ENCODE results near the gene ACAD9.
A peak's percentile ranks its signal among the peaks of the same experiment; 100 is the strongest.
"Not testable (repeated sequence)": the region's sequence is repeated elsewhere in the genome, so short reads cannot be mapped to it uniquely, and the experiment has no call there.

The ACAD9 gene

GRCh38 chr3:128879125-128879969 is at the start of gene ACAD9:
Gene ACAD9 (plus strand): TSS chr3:128879620. CDS start chr3:128879692, 72 bp downstream.
- DNase-seq: peak; percentile 98

GRCh38 chr3:128829925-128830625 is 49.3 kb upstream of the ACAD9 start:
- DNase-seq: not testable (repeated sequence)

DNA sequence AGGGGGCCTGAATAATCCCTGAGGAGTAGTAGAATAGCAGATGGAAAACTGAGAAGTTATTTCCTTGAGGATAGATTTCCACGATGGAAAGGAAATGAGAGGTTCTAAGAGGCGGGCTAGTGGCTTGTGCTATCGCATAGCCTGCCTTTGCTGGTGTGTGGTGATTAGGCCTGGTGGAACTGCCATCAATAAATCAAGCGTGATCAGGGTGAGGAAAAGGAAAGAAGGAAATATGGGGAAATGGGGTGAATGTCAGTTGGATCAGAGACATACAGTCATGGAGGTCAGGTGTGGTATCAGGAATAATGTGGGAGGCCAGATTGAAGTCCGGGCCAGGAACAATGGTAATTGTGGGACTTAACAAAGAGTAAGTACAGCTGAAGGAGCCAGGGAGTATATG is 48.7 kb upstream of the ACAD9 start:
- not testable (repeated sequence) for DNase-seq

DNA sequence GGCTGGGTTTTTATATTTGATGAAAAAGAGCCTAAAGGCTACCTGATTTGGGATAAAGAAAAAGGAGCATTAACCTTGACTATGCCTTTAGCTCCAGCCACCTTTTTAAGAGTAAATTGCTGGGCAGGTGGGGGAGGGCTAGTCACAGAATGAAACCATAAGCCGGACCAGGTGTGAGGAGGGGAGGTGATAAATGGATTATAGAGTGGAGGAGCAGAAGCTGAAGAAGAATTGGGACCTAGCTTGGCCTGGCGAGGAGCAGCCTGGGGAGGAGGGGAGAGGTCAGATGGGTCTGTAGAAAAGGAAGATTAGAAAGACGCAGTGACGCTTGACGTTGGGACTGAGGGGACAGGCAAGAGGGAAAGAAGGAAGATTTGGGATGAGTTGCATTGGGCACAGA is 46.4 kb upstream of the ACAD9 start:
- not testable (repeated sequence) for DNase-seq

DNA sequence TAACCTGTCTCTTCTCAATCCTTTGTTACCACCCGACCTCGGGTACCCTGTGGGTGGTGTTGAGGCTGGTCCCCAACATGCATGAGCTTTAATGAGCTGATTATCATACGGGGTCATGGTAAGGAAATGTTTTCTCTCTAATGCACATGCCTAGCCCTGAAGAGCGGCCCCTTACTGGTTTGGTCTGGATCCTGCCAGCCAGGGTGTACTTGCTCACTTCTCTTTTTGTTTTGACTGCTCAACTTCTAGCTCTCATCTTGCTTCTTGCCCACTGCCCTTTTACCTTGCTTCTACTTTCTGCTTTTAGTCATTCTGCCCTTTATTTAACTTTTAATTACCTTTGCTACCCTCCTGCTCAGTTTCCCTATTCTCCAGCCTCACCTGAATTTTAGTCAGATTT is 44.3 kb upstream of the ACAD9 start:
- DNase-seq: no peak

DNA sequence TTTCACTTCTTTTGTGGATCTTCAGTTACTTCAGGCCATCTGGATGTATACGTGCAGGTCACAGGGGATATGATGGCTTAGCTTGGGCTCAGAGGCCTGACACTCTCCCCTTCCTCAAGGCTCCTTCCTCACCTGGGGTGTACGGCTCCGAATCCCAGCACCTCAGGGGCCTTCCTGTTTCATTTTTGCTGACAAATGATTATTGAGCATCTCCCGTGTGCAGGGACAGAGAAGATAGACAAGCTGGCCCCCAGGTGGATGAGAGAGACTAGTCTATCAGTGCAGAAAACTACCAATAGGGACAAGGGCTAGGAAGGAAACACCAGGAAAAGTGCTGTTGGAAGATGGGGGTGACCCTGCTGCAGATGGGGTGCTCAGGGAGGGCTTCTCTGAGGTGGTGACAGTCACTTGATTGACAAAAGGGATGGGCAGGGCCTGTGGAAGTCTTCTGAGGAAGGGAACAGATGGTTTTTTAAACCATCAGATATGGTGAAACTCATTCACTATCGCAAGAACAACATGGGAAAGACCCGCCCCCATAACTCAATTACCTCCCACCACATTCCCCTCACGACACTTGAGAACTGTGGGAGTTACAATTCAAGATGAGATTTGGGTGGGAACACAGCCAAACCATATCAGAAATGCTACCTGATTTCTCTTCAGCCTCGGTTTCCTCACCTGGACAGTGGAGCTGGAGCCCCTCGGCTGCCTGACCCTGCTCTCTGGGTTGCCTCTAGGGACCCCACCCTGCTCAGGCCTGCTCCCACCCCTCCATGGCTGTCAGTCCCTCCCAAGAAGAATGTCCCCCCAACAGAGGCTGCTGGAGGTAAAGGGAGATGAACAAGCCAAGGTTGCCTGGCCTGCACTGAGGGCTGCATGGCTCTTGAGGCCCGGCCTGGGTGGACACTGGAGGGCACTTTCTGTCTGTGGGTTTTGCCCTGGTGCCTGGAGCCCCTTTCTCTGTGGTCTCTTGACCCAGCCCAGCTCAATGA is 37.2 kb upstream of the ACAD9 start:
- DNase-seq: no peak

DNA sequence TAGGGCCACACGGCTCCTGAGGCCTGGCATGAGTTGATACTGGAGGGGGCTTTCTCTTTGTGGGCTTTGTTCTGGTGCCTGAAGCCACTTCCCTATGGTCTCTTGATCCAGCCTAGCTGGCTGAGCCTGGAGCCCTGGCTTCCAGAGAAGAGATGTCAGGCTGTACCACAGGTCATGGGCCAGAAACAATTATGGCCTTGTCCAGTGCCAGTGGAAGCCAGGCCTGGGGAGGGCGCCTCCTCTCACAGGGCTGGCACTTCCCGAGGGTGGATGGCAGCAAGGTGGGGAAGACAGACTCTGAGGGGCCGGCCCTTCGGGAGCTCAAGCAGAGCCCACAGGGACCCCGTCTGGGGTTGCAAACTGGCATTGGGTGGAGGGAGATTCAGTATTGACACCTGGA is 34.9 kb upstream of the ACAD9 start:
- no peak for DNase-seq

GRCh38 chr3:128845119-128845777 is 34.2 kb upstream of the ACAD9 start:
- DNase-seq: no peak

DNA sequence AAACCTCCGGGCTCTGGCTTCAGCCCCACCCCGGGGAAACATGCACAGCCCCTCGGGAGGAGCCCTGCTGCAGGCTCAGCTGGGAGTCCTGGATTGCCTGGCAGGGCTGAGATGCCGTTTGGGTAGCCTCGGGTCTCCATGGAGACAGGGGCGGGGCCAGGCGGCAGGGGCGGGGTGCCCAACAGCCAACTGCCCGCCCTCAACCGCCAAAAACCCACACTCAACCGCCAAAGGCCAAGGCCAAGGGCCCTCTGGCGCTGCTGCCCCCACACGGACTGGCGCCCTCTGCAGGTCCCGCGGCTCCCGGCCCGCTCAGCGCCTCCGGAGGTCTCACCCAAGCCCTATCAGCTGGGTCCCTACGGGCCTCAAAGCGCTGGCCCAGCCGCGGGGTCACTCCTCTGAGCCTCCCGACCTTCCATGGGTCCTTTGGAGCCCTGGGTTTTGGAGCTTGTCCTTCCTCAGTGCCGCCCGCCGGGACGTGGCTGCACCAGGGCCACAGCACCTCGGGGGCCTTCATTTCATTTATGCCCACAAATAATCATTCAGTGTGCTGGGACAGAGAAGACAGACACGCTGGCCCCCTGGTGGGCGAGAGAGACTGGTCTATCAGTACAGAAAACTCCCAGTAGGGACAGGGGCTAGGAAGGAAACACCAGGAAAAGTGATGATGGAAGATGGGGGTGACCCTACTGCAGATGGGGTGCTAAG is 33.5 kb upstream of the ACAD9 start:
- DNase-seq: peak; percentile 84

- DNase-seq: peak; percentile 37
Observed at GRCh38 chr3:128846486-128846891, 32.9 kb upstream of the ACAD9 start.

DNA sequence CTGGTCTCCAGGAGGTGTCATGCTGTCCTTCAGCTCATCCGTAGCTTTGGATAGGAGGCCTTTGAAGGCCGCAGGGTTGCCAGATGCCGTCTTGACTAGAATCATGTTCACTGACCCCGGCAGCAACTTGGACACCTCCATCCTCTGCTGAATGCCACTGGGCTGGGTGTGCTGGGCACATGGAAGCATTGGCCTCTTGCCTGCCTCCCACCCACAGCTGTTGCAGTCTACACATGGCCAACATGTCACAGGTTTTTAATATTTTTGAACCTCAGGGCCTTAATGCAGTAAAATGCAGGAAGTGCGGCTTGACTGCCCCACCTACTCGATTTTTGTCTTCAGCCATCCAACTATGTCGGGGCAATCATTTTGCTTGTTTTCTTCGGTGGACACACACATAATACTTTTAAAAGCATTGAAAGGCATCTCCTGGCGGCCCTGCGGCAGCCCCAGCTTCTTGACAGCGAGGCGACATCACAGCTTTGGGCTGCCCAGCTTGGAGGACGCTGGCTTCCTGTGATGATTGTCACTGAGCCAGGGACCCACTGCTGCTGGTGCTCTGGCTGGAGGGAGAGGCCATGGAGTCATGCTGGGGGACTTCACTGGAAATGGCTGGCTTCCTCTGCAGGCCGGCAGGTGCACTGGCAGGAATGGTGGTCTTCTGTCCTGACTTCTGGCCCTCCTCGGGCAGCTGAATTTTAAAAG is 31.6 kb upstream of the ACAD9 start:
- DNase-seq: no peak

DNA sequence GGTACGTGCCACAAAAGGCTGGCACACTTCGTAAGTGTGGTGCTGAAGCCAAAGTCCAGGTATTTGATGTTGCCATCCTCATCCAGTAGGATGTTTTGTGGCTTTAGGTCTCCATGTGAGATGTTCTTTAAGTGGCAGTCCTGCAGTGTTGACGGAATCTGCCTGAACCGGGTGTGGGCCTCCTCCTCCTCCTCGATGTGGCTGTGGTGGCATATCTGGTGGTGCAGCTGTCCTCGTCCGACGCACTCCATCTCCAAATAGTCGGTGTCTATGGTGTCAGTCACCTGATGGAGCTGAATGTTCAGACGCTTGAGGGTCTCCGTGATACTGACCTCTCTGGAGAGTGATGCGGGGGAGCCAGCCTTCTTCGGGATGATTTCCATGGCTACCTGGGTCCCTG is 30.5 kb upstream of the ACAD9 start:
- DNase-seq: no peak

DNA sequence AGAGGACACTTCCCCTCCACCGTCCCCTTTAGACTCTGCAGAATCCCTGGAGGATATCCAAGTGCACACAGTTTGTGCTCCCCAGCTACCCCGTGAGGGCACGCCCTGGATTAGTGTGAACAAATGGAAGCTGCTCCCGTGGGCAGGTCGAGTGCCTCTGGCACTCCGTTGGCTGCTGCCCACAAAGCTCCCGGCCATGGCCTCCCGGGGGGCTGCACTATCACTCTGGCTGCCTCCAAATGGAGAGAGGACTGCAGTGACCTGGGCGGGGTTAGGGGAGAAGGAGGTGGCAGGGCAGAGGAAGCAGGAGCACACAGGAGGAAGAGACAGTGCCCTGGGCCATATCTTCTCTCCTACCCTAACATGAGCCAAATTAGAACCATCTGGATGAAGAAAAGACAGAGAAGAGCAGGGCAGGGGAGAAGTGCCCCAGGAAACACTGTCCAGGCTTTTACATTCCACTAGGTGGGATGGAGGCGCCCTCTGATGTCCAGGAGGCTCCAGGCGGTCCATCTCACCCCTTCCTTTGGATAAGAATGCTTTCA is 29.4 kb upstream of the ACAD9 start:
- no peak for DNase-seq

DNA sequence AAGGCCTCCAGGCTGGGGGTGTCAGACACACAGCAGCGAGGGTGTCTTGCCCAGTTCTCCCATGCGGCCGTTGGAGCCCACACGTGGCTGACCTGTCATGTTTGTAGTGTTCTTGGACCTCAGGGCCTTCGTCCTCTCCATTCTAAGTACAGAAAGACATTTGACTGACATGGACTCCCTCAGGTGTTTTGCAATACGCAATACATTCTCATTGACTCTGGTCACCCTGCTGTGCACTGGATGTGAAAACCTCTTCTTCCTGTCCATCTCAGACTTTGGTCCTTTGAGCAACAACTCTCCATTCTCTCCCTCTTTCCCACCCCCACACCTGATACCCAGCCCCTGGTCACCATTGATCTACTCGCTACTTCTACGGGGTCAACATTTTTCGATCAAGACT is 28.9 kb upstream of the ACAD9 start:
- no peak for DNase-seq

DNA sequence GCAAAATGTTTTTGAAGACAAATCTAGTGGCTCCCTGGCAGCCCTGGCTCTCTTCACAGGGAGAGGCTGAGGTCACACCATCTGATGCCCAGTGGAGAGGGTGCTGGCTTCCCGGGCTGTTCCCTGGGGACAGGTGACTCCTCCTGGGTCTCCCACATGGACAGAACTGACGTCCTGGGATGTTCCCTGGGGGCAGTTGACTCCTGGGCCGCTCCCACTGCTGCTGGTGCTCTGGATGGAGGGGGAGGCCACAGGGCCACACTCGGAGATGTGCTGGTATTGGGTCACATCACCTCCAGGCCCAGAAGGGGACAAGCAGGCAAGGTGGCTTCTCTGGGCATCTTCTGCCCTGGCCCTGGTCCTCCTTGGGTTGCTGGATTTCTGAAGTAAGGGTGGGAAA is 27.8 kb upstream of the ACAD9 start:
- no peak for DNase-seq

- no peak for DNase-seq
Observed at GRCh38 chr3:128853826-128854225, 25.6 kb upstream of the ACAD9 start.

- DNase-seq: no peak
Observed at GRCh38 chr3:128854475-128854874, 24.9 kb upstream of the ACAD9 start.

GRCh38 chr3:128855569-128855968 is 23.9 kb upstream of the ACAD9 start:
- no peak for DNase-seq

- no peak for DNase-seq
Observed at GRCh38 chr3:128858167-128858566, 21.3 kb upstream of the ACAD9 start.

DNA sequence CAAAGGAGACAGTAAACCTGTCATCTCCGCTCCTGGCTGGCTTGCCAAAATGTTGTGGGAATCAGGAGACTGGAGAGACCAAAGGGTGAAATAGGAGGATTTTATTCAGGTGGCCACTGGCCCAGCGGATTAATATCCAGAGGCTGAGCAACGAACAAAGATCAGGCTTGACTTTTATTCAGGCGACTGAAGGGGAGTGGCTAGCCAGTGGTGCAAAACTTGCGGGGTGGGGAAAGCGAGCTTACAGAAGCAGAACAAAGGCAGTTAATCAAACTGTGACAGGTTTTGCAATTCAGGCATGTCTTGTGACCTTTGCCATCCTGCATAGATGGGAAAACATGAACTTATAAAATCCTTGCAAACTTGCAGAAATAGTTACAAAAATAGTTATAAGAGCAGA is 19.8 kb upstream of the ACAD9 start:
- DNase-seq: no peak

DNA sequence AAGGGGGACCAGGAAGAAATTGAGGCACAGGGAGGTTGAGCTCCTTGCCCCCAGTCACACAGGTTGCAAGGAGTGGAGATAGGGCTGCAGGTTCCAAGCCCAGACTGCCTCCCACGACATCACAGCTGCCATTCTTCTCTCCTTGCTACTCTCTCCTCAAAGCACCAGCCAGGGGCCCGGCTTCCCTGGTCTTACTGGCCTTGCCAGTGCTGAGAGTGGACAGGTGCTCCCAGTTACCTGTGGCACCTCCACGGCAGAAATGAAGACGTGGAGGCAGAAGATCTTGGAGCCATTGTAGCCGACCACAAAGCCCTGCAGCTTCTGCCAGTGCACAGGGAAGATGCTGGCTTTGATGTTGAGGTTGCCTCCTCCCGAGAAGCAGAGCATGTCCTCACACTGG is 17.9 kb upstream of the ACAD9 start:
- no peak for DNase-seq
